Stimulated activated CD4-positive, alpha-beta T cell treated with anti-CD3 and anti-CD28 coated beads, Interleukin-2, amount 100 ng/mL, for 48 hours (primary cell): ENCODE results near the gene RAD51B.

ENCODE experiments used
- DNase-seq, 2 donors: peaks; one replicate each; pipeline ENCODE4 v3.0.0-alpha.2; 2020

Gene RAD51B

GRCh38 chr14:68124979-68125731 lies 305.6 kb downstream of the RAD51B start:
- no peak for DNase-seq

GRCh38 chr14:68127166-68127565 lies 307.6 kb downstream of the RAD51B start:
- DNase-seq, result no peak

- DNase-seq, result no peak
Observed at GRCh38 chr14:68131907-68132306, 312.3 kb downstream of the RAD51B start.

GRCh38 chr14:68132563-68133121 lies 313.1 kb downstream of the RAD51B start:
- DNase-seq, result no peak

- no peak for DNase-seq
Observed at GRCh38 chr14:68133856-68134255, 314.3 kb downstream of the RAD51B start.

- DNase-seq, result no peak
Observed at GRCh38 chr14:68135028-68135427, 315.4 kb downstream of the RAD51B start.

GRCh38 chr14:68135566-68135965 lies 316.0 kb downstream of the RAD51B start:
- DNase-seq, result no peak

GRCh38 chr14:68137704-68138619 lies 318.4 kb downstream of the RAD51B start:
- no peak for DNase-seq

GRCh38 chr14:68139431-68140075 lies 320.0 kb downstream of the RAD51B start:
- DNase-seq, result no peak

GRCh38 chr14:68140076-68140741 lies 320.6 kb downstream of the RAD51B start:
- no peak for DNase-seq

- no peak for DNase-seq
Observed at GRCh38 chr14:68140806-68141205, 321.2 kb downstream of the RAD51B start.

GRCh38 chr14:68141281-68142088 lies 321.9 kb downstream of the RAD51B start:
- DNase-seq, result no peak

GRCh38 chr14:68143341-68143841 lies 323.8 kb downstream of the RAD51B start:
- no peak for DNase-seq

GRCh38 chr14:68144051-68144681 lies 324.6 kb downstream of the RAD51B start:
- no peak for DNase-seq

GRCh38 chr14:68145036-68145435 lies 325.5 kb downstream of the RAD51B start:
- no peak for DNase-seq

GRCh38 chr14:68145539-68145938 lies 326.0 kb downstream of the RAD51B start:
- no peak for DNase-seq

GRCh38 chr14:68146818-68147217 lies 327.2 kb downstream of the RAD51B start:
- DNase-seq, result no peak

GRCh38 chr14:68147303-68147702 lies 327.7 kb downstream of the RAD51B start:
- no peak for DNase-seq

- DNase-seq, result no peak
Observed at GRCh38 chr14:68148276-68148675, 328.7 kb downstream of the RAD51B start.

GRCh38 chr14:68148763-68149162 lies 329.2 kb downstream of the RAD51B start:
- no peak for DNase-seq

- no peak for DNase-seq
Observed at GRCh38 chr14:68153275-68153674, 333.7 kb downstream of the RAD51B start.
